Uterus (tissue), 2 donors: ENCODE measurements around the gene GLB1L.

ENCODE experiments used
- CTCF ChIP-seq, 4 experiments: fragments of 200-600 bp in 2 of 4; fragments of 450-650 bp in 2 of 4; sonication (generic) in 2 of 4; IDR thresholded peaks; one replicate each; pipeline ENCODE4 v1.5.1; 2016 to 2019; ENCODE audit warnings: antibody characterized with exemption in 4 of 4, mild to moderate bottlenecking in 2 of 4, moderate library complexity in 1 of 4
- POLR2A ChIP-seq, 2 donors: fragments of 450-650 bp; IDR thresholded peaks; one replicate each; pipeline ENCODE4 v1.6.1; 2016; ENCODE audit warnings: antibody characterized with exemption in 2 of 2, mild to moderate bottlenecking in 1 of 2, moderate library complexity in 1 of 2

- no peak for TF ChIP-seq CTCF (IDR thresholded peaks at IDR 0.05)
- TF ChIP-seq POLR2A (IDR thresholded peaks at IDR 0.05), result no peak
Observed at GRCh38 chr2:219221957-219222518, 23.2 kb downstream of the GLB1L start.
